Measurements from ENCODE around the gene SH2D1A. TPM values are rescaled to one million over a fixed set of nuclear protein-coding genes. Genes with fewer than 3 reads are reported as not detected.

The SH2D1A gene
- total and polyA plus RNA-seq, 2 donors (not counting 3 experiments of a cell fraction or from before 2014, with no cell fraction given) = not detected

DNA sequence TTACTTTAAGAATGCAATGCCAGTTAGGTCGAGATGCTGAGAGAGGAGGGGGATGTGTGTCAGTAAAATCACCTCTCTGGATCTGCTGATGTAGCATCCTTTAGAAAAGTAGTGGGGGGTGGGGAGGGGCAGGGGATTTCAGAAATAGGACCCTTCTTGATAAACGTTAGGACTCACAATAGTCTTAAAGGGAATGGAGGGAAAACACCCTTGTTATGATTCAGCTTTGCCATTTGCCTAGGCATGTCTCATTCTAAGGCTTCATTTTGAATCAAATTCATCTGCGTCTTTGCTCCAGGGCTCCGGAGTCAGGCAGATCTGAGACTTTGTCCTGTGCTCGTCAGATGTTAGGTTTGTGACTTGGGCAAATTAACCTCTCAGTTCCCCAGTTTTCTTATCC, 879 bp downstream of the SH2D1A start:
- no peaks in the 10 kb centered on the region for H3K9me1 ChIP-seq (replicated peaks; ENCODE audit: control insufficient read depth, extremely low read depth, insufficient read depth, low read length)
- intact Hi-C loops (cut with micrococcal nuclease) = no loop called here
- H3K4me2 ChIP-seq (ENCODE audit: insufficient read depth, low read length) = no peak overlapping the region
- no peak overlapping the region for H3K4me3 ChIP-seq (replicated peaks in 1 of 3; ENCODE audit: insufficient read depth in 1 of 3, low read depth in 1 of 3, low read length in 3 of 3)
- ChIA-PET CTCF (no interaction called here), POLR2A (no interaction called here)
- H4K20me1 ChIP-seq (replicated peaks; ENCODE audit: control insufficient read depth, extremely low read depth, insufficient read depth, low read length) = no peaks in the 10 kb centered on the region
- no peaks in the 10 kb centered on the region for H3K9me3 ChIP-seq (replicated peaks; ENCODE audit: control insufficient read depth, insufficient read depth, low read length)
- no peak for DNase-seq (ENCODE audit: low read depth, low spot score)
- H3K27ac ChIP-seq (ENCODE audit: insufficient read depth, low read depth, low read length) = no peak overlapping the region
- H2AFZ ChIP-seq (ENCODE audit: low read depth, low read length) = no peak overlapping the region
- dilution Hi-C loops (cut with MboI; ENCODE audit: extremely low pct_ligation_motif_present, low sequenced_read_pairs) = no loop called here
- no peak for FAIRE-seq
- BruUV-seq (replicated peaks) = no TSS peak
- H3K27me3 ChIP-seq (ENCODE audit: control insufficient read depth in 2 of 2, insufficient read depth in 2 of 2, low read length in 2 of 2) = no peaks in the 10 kb centered on the region
- no peaks in the 10 kb centered on the region for H3K36me3 ChIP-seq (ENCODE audit: control insufficient read depth in 2 of 2, extremely low read depth in 1 of 2, insufficient read depth in 2 of 2, low read length in 2 of 2)
- H3K4me1 ChIP-seq (ENCODE audit: control insufficient read depth, extremely low read depth, insufficient read depth, low read length) = no peaks in the 10 kb centered on the region
- TF ChIP-seq FOS (IDR thresholded peaks at IDR 0.05; ENCODE audit: borderline replicate concordance, insufficient read depth, low read length) (no peak), MYC (IDR thresholded peaks at IDR 0.05; ENCODE audit: low read depth, low read length) (no peak), GATA2 (IDR thresholded peaks at IDR 0.05; ENCODE audit: insufficient read depth, insufficient read length, low read depth, low read length) (no peak)
- no peak overlapping the region for H3K9ac ChIP-seq (replicated peaks; ENCODE audit: extremely low read depth, insufficient read depth, low read length)
- H3K79me2 ChIP-seq (ENCODE audit: control insufficient read depth, insufficient read depth, low read length) = no peaks in the 10 kb centered on the region

DNA sequence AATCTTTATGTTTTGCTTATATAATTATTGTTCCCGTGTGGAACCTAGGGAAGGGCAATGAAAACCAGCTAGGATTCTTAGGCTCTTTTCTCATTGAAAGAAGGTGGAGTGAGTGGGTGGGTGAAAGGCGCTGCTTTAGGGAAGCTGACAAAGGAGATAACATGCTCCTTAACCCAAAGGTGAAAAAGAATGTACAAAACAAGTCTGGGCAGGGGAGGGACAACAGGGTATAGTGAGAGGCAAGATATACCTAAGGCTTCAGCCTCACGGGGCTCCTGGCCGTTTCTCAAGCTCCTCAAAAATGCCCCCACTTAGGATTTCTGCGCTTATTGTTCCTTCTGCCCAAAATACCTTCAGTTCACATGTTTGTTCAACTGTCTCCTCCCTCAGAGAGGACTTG, 1.8 kb downstream of the SH2D1A start:
- no peaks in the 10 kb centered on the region for H3K4me1 ChIP-seq (ENCODE audit: control insufficient read depth, extremely low read depth, insufficient read depth, low read length)
- intact Hi-C loops (cut with micrococcal nuclease) = no loop called here
- FAIRE-seq = no peak

More for the DNA sequence above, 1.8 kb downstream of the SH2D1A start:
- DNase-seq (ENCODE audit: low read depth, low spot score) = no peak
- Histone ChIP-seq H3K9ac (replicated peaks; ENCODE audit: extremely low read depth, insufficient read depth, low read length) (no peak overlapping the region), H3K9me1 (replicated peaks; ENCODE audit: control insufficient read depth, extremely low read depth, insufficient read depth, low read length) (no peaks in the 10 kb centered on the region), H3K27ac (ENCODE audit: insufficient read depth, low read depth, low read length) (no peak overlapping the region), H3K36me3 (ENCODE audit: control insufficient read depth in 2 of 2, extremely low read depth in 1 of 2, insufficient read depth in 2 of 2, low read length in 2 of 2) (no peaks in the 10 kb centered on the region), H3K4me2 (ENCODE audit: insufficient read depth, low read length) (no peak overlapping the region), H3K79me2 (ENCODE audit: control insufficient read depth, insufficient read depth, low read length) (no peaks in the 10 kb centered on the region), H2AFZ (ENCODE audit: low read depth, low read length) (no peak overlapping the region), H3K9me3 (replicated peaks; ENCODE audit: control insufficient read depth, insufficient read depth, low read length) (no peaks in the 10 kb centered on the region), H3K27me3 (ENCODE audit: control insufficient read depth in 2 of 2, insufficient read depth in 2 of 2, low read length in 2 of 2) (no peaks in the 10 kb centered on the region), H4K20me1 (replicated peaks; ENCODE audit: control insufficient read depth, extremely low read depth, insufficient read depth, low read length) (no peaks in the 10 kb centered on the region), H3K4me3 (replicated peaks in 1 of 3; ENCODE audit: insufficient read depth in 1 of 3, low read depth in 1 of 3, low read length in 3 of 3) (no peak overlapping the region)
- TF ChIP-seq JUN (IDR thresholded peaks at IDR 0.05; ENCODE audit: borderline replicate concordance, insufficient read depth, insufficient read length, low read depth) (no peak), MYC (IDR thresholded peaks at IDR 0.05; ENCODE audit: low read depth, low read length) (no peak), FOS (IDR thresholded peaks at IDR 0.05; ENCODE audit: borderline replicate concordance, insufficient read depth, low read length) (no peak), EZH2 (IDR thresholded peaks at IDR 0.05; ENCODE audit: borderline replicate concordance, low read depth, low read length, severe bottlenecking) (no peak), POLR2A (IDR thresholded peaks at IDR 0.05; ENCODE audit: low read depth, low read length) (no peak), GATA2 (IDR thresholded peaks at IDR 0.05; ENCODE audit: insufficient read depth, insufficient read length, low read depth, low read length) (no peak), POLR2AphosphoS5 (IDR thresholded peaks at IDR 0.05; ENCODE audit: insufficient read depth, low read depth, low read length) (no peak)
- TF ChIP-seq, protein P1, sequence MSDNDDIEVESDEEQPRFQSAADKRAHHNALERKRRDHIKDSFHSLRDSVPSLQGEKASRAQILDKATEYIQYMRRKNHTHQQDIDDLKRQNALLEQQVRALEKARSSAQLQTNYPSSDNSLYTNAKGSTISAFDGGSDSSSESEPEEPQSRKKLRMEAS (IDR thresholded peaks at IDR 0.05; ENCODE audit: insufficient read depth, insufficient read length) = no peak
- TF ChIP-seq, protein P2, sequence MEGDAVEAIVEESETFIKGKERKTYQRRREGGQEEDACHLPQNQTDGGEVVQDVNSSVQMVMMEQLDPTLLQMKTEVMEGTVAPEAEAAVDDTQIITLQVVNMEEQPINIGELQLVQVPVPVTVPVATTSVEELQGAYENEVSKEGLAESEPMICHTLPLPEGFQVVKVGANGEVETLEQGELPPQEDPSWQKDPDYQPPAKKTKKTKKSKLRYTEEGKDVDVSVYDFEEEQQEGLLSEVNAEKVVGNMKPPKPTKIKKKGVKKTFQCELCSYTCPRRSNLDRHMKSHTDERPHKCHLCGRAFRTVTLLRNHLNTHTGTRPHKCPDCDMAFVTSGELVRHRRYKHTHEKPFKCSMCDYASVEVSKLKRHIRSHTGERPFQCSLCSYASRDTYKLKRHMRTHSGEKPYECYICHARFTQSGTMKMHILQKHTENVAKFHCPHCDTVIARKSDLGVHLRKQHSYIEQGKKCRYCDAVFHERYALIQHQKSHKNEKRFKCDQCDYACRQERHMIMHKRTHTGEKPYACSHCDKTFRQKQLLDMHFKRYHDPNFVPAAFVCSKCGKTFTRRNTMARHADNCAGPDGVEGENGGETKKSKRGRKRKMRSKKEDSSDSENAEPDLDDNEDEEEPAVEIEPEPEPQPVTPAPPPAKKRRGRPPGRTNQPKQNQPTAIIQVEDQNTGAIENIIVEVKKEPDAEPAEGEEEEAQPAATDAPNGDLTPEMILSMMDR (IDR thresholded peaks at IDR 0.05; ENCODE audit: extremely low read depth in 1 of 2, insufficient read depth in 1 of 2, low read depth in 1 of 2, low read length in 2 of 2) = no peak
- CTCF ChIA-PET = no interaction called here
- dilution Hi-C loops (cut with MboI; ENCODE audit: extremely low pct_ligation_motif_present, low sequenced_read_pairs) = no loop called here
- no TSS peak for BruUV-seq (replicated peaks)
- POLR2A ChIA-PET = no interaction called here

All from endothelial cell of umbilical vein (primary cell).